ENCODE measurements around the gene ZNF775.

DNA sequence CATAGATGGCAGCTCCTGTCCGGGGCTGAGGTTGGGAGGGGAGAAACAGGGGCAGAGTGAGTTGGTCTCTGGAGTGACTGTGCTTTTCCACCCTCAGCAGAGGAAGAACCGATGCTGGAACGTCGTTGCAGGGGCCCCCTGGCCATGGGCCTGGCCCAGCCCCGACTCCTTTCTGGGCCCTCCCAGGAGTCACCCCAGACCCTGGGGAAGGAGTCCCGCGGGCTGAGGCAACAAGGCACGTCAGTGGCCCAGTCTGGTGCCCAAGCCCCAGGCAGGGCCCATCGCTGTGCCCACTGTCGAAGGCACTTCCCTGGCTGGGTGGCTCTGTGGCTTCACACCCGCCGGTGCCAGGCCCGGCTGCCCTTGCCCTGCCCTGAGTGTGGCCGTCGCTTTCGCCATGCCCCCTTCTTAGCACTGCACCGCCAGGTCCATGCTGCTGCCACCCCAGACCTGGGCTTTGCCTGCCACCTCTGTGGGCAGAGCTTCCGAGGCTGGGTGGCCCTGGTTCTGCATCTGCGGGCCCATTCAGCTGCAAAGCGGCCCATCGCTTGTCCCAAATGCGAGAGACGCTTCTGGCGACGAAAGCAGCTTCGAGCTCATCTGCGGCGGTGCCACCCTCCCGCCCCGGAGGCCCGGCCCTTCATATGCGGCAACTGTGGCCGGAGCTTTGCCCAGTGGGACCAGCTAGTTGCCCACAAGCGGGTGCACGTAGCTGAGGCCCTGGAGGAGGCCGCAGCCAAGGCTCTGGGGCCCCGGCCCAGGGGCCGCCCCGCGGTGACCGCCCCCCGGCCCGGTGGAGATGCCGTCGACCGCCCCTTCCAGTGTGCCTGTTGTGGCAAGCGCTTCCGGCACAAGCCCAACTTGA is 7.8 kb upstream of the ZNF775 start:
- TF ChIP-seq POLR2A (IDR thresholded peaks at IDR 0.05; ENCODE audit: low read length) (no peak), GATA1 (IDR thresholded peaks at IDR 0.05; ENCODE audit: low read depth, low read length) (no peak)
